HG03025 (cell line): Measurements from ENCODE around the gene GRM1.

Experiments used
- ATAC-seq: cut with Tn5 transposase; IDR thresholded peaks from one replicate; pipeline ENCODE4 v1.9.1; 2021; ENCODE audit warnings: mild to moderate bottlenecking, moderate library complexity; ENCODE audit not compliant: unreplicated experiment, low FRiP score

The GRM1 gene

GRCh38 chr6:146433881-146434731 lies 405.2 kb downstream of the GRM1 start:
- ATAC-seq = no peak

- ATAC-seq = no peak
Observed at GRCh38 chr6:146434732-146435390, 406.0 kb downstream of the GRM1 start.

GRCh38 chr6:146441907-146442306 lies 413.0 kb downstream of the GRM1 start:
- ATAC-seq = no peak

- no peak for ATAC-seq
Observed at GRCh38 chr6:146444189-146444588, 415.3 kb downstream of the GRM1 start.

- no peak for ATAC-seq
Observed at GRCh38 chr6:146445233-146445632, 416.4 kb downstream of the GRM1 start.

GRCh38 chr6:146456886-146457285 lies 428.0 kb downstream of the GRM1 start:
- ATAC-seq = no peak

- no peak for ATAC-seq
Observed at GRCh38 chr6:146460941-146461340, 432.1 kb downstream of the GRM1 start.

GRCh38 chr6:146470091-146470770 lies 441.4 kb downstream of the GRM1 start:
- ATAC-seq = no peak

- no peak for ATAC-seq
Observed at GRCh38 chr6:146472918-146473317, 444.1 kb downstream of the GRM1 start.

GRCh38 chr6:146481527-146481926 lies 452.7 kb downstream of the GRM1 start:
- no peak for ATAC-seq

GRCh38 chr6:146484411-146484810 lies 455.5 kb downstream of the GRM1 start:
- no peak for ATAC-seq
